ENCODE measurements around the gene PLSCR1. TPM values are rescaled to one million over a fixed set of nuclear protein-coding genes. Genes with fewer than 3 reads are reported as not detected.

PLSCR1 gene
- total RNA-seq, 1 experiment from 2014 or later = 48.9 TPM

GRCh38 chr3:146499701-146500100 lies 44.7 kb downstream of the PLSCR1 start:
- Histone ChIP-seq H3K23me2 (ENCODE audit: insufficient read length, low read depth, low read length, poor library complexity, severe bottlenecking) (no peaks in the 10 kb centered on the region), H3K18ac (ENCODE audit: insufficient read length, low read depth, low read length) (no peak overlapping the region), H4K8ac (replicated peaks; ENCODE audit: insufficient read length, low read depth, low read length) (no peak overlapping the region), H2BK15ac (ENCODE audit: low read depth, low read length) (no peak overlapping the region), H4K91ac (ENCODE audit: insufficient read length, low read depth, low read length) (no peak overlapping the region), H3K14ac (ENCODE audit: insufficient read depth, low read length) (no peak overlapping the region), H2BK120ac (ENCODE audit: low read depth, low read length, poor library complexity, severe bottlenecking) (no peak overlapping the region), H3K79me2 (ENCODE audit: insufficient read depth, low read length) (no peaks in the 10 kb centered on the region), H3K79me1 (ENCODE audit: insufficient read depth, low read depth, low read length, poor library complexity, severe bottlenecking) (no peaks in the 10 kb centered on the region), H3K4ac (ENCODE audit: low read depth, low read length) (no peak overlapping the region), H3T11ph (ENCODE audit: low read length) (no peak overlapping the region), H3K23ac (ENCODE audit: insufficient read length, low read depth, low read length) (no peak overlapping the region), H4K5ac (ENCODE audit: insufficient read length, low read depth, low read length) (no peak overlapping the region), H2AK5ac (ENCODE audit: insufficient read length, low read length) (no peak overlapping the region), H3K27me3 (ENCODE audit: insufficient read depth, low read length) (no peaks in the 10 kb centered on the region), H3K4me1 (ENCODE audit: insufficient read depth, low read length) (no peaks in the 10 kb centered on the region; the same call in 1 of the 2 replicates), H2BK12ac (ENCODE audit: insufficient read length, low read depth, low read length) (no peak overlapping the region), H2BK5ac (ENCODE audit: insufficient read length, low read length) (no peak overlapping the region), H2AFZ (ENCODE audit: low read length) (no peak overlapping the region), H3K4me2 (ENCODE audit: insufficient read depth, insufficient read length, low read length) (no peak overlapping the region), H3K9me3 (ENCODE audit: control insufficient read depth, low read depth, low read length) (no peaks in the 10 kb centered on the region), H3K9ac (ENCODE audit: extremely low read depth, insufficient read length, low read length) (no peak overlapping the region), H2BK20ac (ENCODE audit: low read depth, low read length, poor library complexity, severe bottlenecking) (no peak overlapping the region), H3K56ac (ENCODE audit: insufficient read length, low read depth, low read length) (no peak overlapping the region), H3K27ac (ENCODE audit: insufficient read length, low read depth, low read length) (no peak overlapping the region), H4K20me1 (ENCODE audit: control insufficient read depth, insufficient read depth, insufficient read length) (no peaks in the 10 kb centered on the region)
- peaks cover 20 to 21% of the 10 kb centered on the region in 2 experiments for H3K4me1 Mint-ChIP-seq
- H3K4me3 Mint-ChIP-seq = no peak overlapping the region
- H3K27ac Mint-ChIP-seq = no peak overlapping the region
- DNase-seq = no peak
- peaks cover 0 to 13% (median 2%) of the 10 kb centered on the region in 3 experiments; a peak in 4 of 7 replicates for H3K36me3 Mint-ChIP-seq (ENCODE audit: insufficient read depth in 1 of 3, low read depth in 3 of 3)
- peaks cover 8 to 10% of the 10 kb centered on the region in 2 experiments; a peak in 3 of 5 replicates for H3K9me3 Mint-ChIP-seq
- no CpG with 5 or more reads among the region's 1 CpG for WGBS (ENCODE audit: extremely low coverage, insufficient read length, low lambda C conversion rate)
- no peaks in the 10 kb centered on the region for H3K27me3 Mint-ChIP-seq (ENCODE audit: low read depth)
- TF ChIP-seq, protein P1, sequence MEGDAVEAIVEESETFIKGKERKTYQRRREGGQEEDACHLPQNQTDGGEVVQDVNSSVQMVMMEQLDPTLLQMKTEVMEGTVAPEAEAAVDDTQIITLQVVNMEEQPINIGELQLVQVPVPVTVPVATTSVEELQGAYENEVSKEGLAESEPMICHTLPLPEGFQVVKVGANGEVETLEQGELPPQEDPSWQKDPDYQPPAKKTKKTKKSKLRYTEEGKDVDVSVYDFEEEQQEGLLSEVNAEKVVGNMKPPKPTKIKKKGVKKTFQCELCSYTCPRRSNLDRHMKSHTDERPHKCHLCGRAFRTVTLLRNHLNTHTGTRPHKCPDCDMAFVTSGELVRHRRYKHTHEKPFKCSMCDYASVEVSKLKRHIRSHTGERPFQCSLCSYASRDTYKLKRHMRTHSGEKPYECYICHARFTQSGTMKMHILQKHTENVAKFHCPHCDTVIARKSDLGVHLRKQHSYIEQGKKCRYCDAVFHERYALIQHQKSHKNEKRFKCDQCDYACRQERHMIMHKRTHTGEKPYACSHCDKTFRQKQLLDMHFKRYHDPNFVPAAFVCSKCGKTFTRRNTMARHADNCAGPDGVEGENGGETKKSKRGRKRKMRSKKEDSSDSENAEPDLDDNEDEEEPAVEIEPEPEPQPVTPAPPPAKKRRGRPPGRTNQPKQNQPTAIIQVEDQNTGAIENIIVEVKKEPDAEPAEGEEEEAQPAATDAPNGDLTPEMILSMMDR (conservative IDR thresholded peaks at IDR 0.05) = no peak

All from H9 (cell line).